H1 (cell line): ENCODE measurements around the gene TPP1. TPM values are rescaled to one million over a fixed set of nuclear protein-coding genes. Genes with fewer than 3 reads are reported as not detected.

ENCODE experiments used
- CTCF ChIA-PET: fragments of 300-600 bp; sonication (Branson Sonifier 250); formaldehyde crosslinking; loops from one replicate; lab custom pipeline; 2021; ENCODE audit not compliant: partially characterized antibody; lab: Charles Lee
- POLR2A ChIA-PET: fragments of 300-600 bp; sonication (Branson Sonifier 250); formaldehyde crosslinking; loops from one replicate; lab custom pipeline; 2021; ENCODE audit warnings: inconsistent platforms; ENCODE audit not compliant: partially characterized antibody; lab: Charles Lee
- DNase-seq, 2 experiments: peaks; one replicate each; pipeline versions ENCODE4 v3.0.0 to v3.0.0-alpha.2; 2010 to 2022; ENCODE audit warnings: low spot score in 2 of 2, low read depth in 1 of 2, mixed read lengths in 1 of 2
- FAIRE-seq: peaks from 2 replicates; lab custom pipeline; 2011; peaks lifted over from hg19 to GRCh38; lab: Jason Lieb, UNC
- H2AFZ ChIP-seq: 2 replicates; pipeline ENCODE4 v1.8.1; 2012; ENCODE audit warnings: low read length, inconsistent platforms
- H2AK5ac ChIP-seq: 2 replicates; pipeline ENCODE4 v1.6.1; 2013; ENCODE audit warnings: low read depth, low read length
- H2BK120ac ChIP-seq: replicated peaks from 2 replicates; pipeline ENCODE3; 2013; ENCODE audit warnings: low read depth, low read length, inconsistent platforms
- H2BK12ac ChIP-seq: 2 replicates; pipeline ENCODE4 v1.6.1; 2013; ENCODE audit warnings: low read depth, low read length
- H2BK15ac ChIP-seq: 2 replicates; pipeline ENCODE4 v1.6.1; 2013; ENCODE audit warnings: low read length
- H2BK20ac ChIP-seq: 2 replicates; pipeline ENCODE4 v1.6.1; 2013; ENCODE audit warnings: low read length
- H2BK5ac ChIP-seq: 2 replicates; pipeline ENCODE4 v1.6.1; 2013; ENCODE audit warnings: low read depth, low read length
- H3K14ac ChIP-seq: 2 replicates; pipeline ENCODE4 v1.6.1; 2013; ENCODE audit warnings: inconsistent platforms; ENCODE audit not compliant: insufficient read length
- H3K18ac ChIP-seq: 2 replicates; pipeline ENCODE4 v1.6.1; 2013; ENCODE audit warnings: low read length; ENCODE audit errors: extremely low read depth
- H3K23ac ChIP-seq: 2 replicates; pipeline ENCODE4 v1.6.1; 2013; ENCODE audit warnings: inconsistent platforms; ENCODE audit not compliant: insufficient read length
- H3K23me2 ChIP-seq: 2 replicates; pipeline ENCODE4 v1.6.1; 2013; ENCODE audit warnings: low read depth, low read length
- H3K27ac ChIP-seq: 2 replicates; pipeline ENCODE4 v1.6.1; 2011; ENCODE audit warnings: low read depth, low read length, inconsistent platforms
- H3K27me3 ChIP-seq, 4 experiments: replicated peaks in 1 of 4; 1 replicate in 1 of 4; 2 replicates in 3 of 4; pipeline versions ENCODE4 v1.6.1 to v1.8.1; 2011 to 2013; ENCODE audit warnings: low read length in 3 of 4, mild to moderate bottlenecking in 3 of 4, inconsistent platforms in 2 of 4, mixed read lengths in 2 of 4, moderate library complexity in 1 of 4; ENCODE audit not compliant: control insufficient read depth in 3 of 4, insufficient read depth in 3 of 4; ENCODE audit errors: extremely low read depth in 1 of 4
- H3K36me3 ChIP-seq, 4 experiments: 2 replicates each; pipeline versions ENCODE4 v1.6.1 to v1.8.1; 2011 to 2013; ENCODE audit warnings: mild to moderate bottlenecking in 4 of 4, low read length in 3 of 4, moderate library complexity in 2 of 4, control low read depth in 1 of 4, inconsistent platforms in 1 of 4; ENCODE audit not compliant: insufficient read depth in 4 of 4, control insufficient read depth in 2 of 4
- H3K4ac ChIP-seq: replicated peaks from 2 replicates; pipeline ENCODE3; 2013; ENCODE audit warnings: low read length, low read depth, mixed read lengths, inconsistent platforms; ENCODE audit not compliant: insufficient read length
- H3K4me1 ChIP-seq, 4 experiments: replicated peaks in 1 of 4; 1 replicate in 1 of 4; 2 replicates in 3 of 4; pipeline versions ENCODE4 v1.6.1 to v1.8.1; 2011 to 2013; ENCODE audit warnings: low read length in 3 of 4, inconsistent platforms in 2 of 4, mixed read lengths in 1 of 4; ENCODE audit not compliant: insufficient read depth in 4 of 4, control insufficient read depth in 3 of 4
- H3K4me2 ChIP-seq, 2 experiments: 2 replicates each; pipeline versions ENCODE4 v1.6.1 to v1.8.1; 2011 to 2013; ENCODE audit warnings: low read depth in 2 of 2, low read length in 2 of 2, control low read depth in 1 of 2, inconsistent platforms in 1 of 2, mild to moderate bottlenecking in 1 of 2; ENCODE audit not compliant: insufficient read depth in 1 of 2
- H3K4me3 ChIP-seq, 4 experiments: fragments of 200-600, 300-600 bp in 1 of 4; sonication (generic), shearing (Covaris generic), sonication (Bioruptor Twin) in 1 of 4; 2 replicates each; pipeline versions ENCODE4 v1.5.1 to v1.8.1; 2011 to 2016; ENCODE audit warnings: low read length in 4 of 4, low read depth in 3 of 4, control low read depth in 2 of 4, inconsistent platforms in 2 of 4, mild to moderate bottlenecking in 2 of 4, mixed read lengths in 1 of 4, moderate library complexity in 1 of 4; ENCODE audit not compliant: insufficient read depth in 2 of 4; ENCODE audit errors: extremely low read depth in 1 of 4
- H3K56ac ChIP-seq: replicated peaks from 2 replicates; pipeline ENCODE3; 2013; ENCODE audit warnings: low read depth, mild to moderate bottlenecking, mixed read lengths, low read length, inconsistent platforms; ENCODE audit not compliant: insufficient read length
- H3K79me1 ChIP-seq: 2 replicates; pipeline ENCODE4 v1.6.1; 2013; ENCODE audit warnings: low read depth, low read length, control low read depth
- H3K79me2 ChIP-seq, 2 experiments: 2 replicates each; pipeline versions ENCODE4 v1.6.1 to v1.8.1; 2012 to 2013; ENCODE audit warnings: low read length in 2 of 2, mild to moderate bottlenecking in 2 of 2, inconsistent platforms in 1 of 2; ENCODE audit not compliant: insufficient read depth in 2 of 2, control insufficient read depth in 1 of 2
- H3K9ac ChIP-seq, 4 experiments: replicated peaks in 1 of 4; 1 replicate in 1 of 4; 2 replicates in 3 of 4; pipeline versions ENCODE4 v1.6.1 to v1.8.1; 2011 to 2013; ENCODE audit warnings: low read depth in 3 of 4, low read length in 3 of 4, control low read depth in 2 of 4, mild to moderate bottlenecking in 2 of 4, moderate library complexity in 2 of 4, inconsistent platforms in 1 of 4; ENCODE audit errors: extremely low read depth in 1 of 4
- H3K9me3 ChIP-seq, 2 experiments: 2 replicates each; pipeline versions ENCODE4 v1.6.1 to v1.8.1; 2012 to 2013; ENCODE audit warnings: mild to moderate bottlenecking in 2 of 2, moderate library complexity in 2 of 2, control low read depth in 1 of 2, inconsistent platforms in 1 of 2, low read depth in 1 of 2, low read length in 1 of 2, mixed read lengths in 1 of 2; ENCODE audit not compliant: insufficient read depth in 2 of 2
- H4K20me1 ChIP-seq, 2 experiments: replicated peaks in 1 of 2; 2 replicates each; pipeline versions ENCODE3 to v1.8.1; 2011 to 2013; ENCODE audit warnings: inconsistent platforms in 2 of 2, low read length in 2 of 2, mild to moderate bottlenecking in 1 of 2; ENCODE audit not compliant: insufficient read depth in 2 of 2, control insufficient read depth in 1 of 2
- H4K5ac ChIP-seq: 2 replicates; pipeline ENCODE4 v1.6.1; 2013; ENCODE audit warnings: low read length, low read depth, mixed read lengths, inconsistent platforms; ENCODE audit not compliant: insufficient read length
- H4K8ac ChIP-seq: 2 replicates; pipeline ENCODE4 v1.8.0; 2013; ENCODE audit warnings: mild to moderate bottlenecking, moderate library complexity, low read length, inconsistent platforms; ENCODE audit not compliant: insufficient read depth; ENCODE audit errors: extremely low read depth
- H4K91ac ChIP-seq: replicated peaks from 2 replicates; pipeline ENCODE3; 2013; ENCODE audit warnings: low read length, mixed read lengths, inconsistent platforms; ENCODE audit not compliant: insufficient read length
- BACH1 ChIP-seq: IDR thresholded peaks from 2 replicates; pipeline ENCODE4 v1.6.1; 2012; ENCODE audit warnings: low read length, improper control_type of control experiment
- BCL11A ChIP-seq, 2 experiments: IDR thresholded peaks; one replicate each; pipeline ENCODE4 v1.6.1; 2011; ENCODE audit warnings: low read depth in 2 of 2, low read length in 2 of 2, mild to moderate bottlenecking in 2 of 2
- CREB1 ChIP-seq: IDR thresholded peaks from 2 replicates; pipeline ENCODE4 v1.6.1; 2012; ENCODE audit warnings: inconsistent platforms
- JUN ChIP-seq: IDR thresholded peaks from 2 replicates; pipeline ENCODE4 v1.6.1; 2011; ENCODE audit warnings: low read depth, mild to moderate bottlenecking, improper control_type of control experiment, low read length
- KDM4A ChIP-seq: IDR thresholded peaks from one replicate; pipeline ENCODE4 v1.7.1; 2012; ENCODE audit warnings: low read depth, mild to moderate bottlenecking, moderate library complexity, low read length, inconsistent platforms; ENCODE audit not compliant: severe bottlenecking
- POU5F1 ChIP-seq: IDR thresholded peaks from 2 replicates; pipeline ENCODE4 v1.6.1; 2011; ENCODE audit warnings: low read depth, mild to moderate bottlenecking, low read length, moderate library complexity
- SUZ12 ChIP-seq: fragments of 200-600 bp; sonication (generic); IDR thresholded peaks from 2 replicates; pipeline ENCODE4 v1.6.1; 2012; ENCODE audit warnings: mild to moderate bottlenecking, inconsistent platforms, low read length, moderate library complexity, mixed read lengths
- TBP ChIP-seq: IDR thresholded peaks from 2 replicates; pipeline ENCODE4 v1.6.1; 2011; ENCODE audit warnings: low read depth, low read length, improper control_type of control experiment
- TCF12 ChIP-seq: IDR thresholded peaks from 2 replicates; pipeline ENCODE4 v1.6.1; 2011; ENCODE audit warnings: low read depth, mild to moderate bottlenecking, low read length
- ZNF274 ChIP-seq: IDR thresholded peaks from 2 replicates; pipeline ENCODE4 v1.7.0; 2012; ENCODE audit warnings: low read length, borderline replicate concordance; ENCODE audit errors: extremely low read depth
- WGBS, 2 experiments: shearing (Covaris generic) in 1 of 2; methylation state at CpG; one replicate each; pipeline versions ENCODE4 v1.1.6 to v1.1.7; 2013 to 2015; ENCODE audit warnings: low lambda C conversion rate in 2 of 2, mixed read lengths in 2 of 2, inconsistent platforms in 1 of 2, low coverage in 1 of 2, missing lambda C conversion rate in 1 of 2; ENCODE audit not compliant: insufficient replicate concordance in 2 of 2, insufficient coverage in 1 of 2, insufficient read length in 1 of 2; ENCODE audit errors: extremely low coverage in 1 of 2, missing lambda C conversion rate in 1 of 2; 5-methylcytosine and 5-hydroxymethylcytosine counted together
- polyA plus RNA-seq, 7 experiments: library from polyadenylated mRNA; depleted of rRNA in 3 of 7; stranded (reverse) in 5 of 7; unstranded in 2 of 7; fragments of >200 nt in 5 of 7; fragments of 200-250 nt in 2 of 7; gene quantifications; 1 replicate in 5 of 7; 2 replicates in 1 of 7; 4 replicates in 1 of 7; pipeline versions ENCODE4 v1.2.1 to v1.2.3, GENCODE V29; 2011 to 2013; ENCODE audit warnings: missing spikeins in 2 of 7, mixed read lengths in 2 of 7
- total RNA-seq: library from RNA; stranded (reverse); fragmentation: NEBNext Ultra II Directional; extraction: Animal tissue kit (Norgen Biotek cat#: 25700); gene quantifications from 2 replicates; pipeline ENCODE4 v1.2.1, GENCODE V29; 2021
- TF ChIP-seq, protein P1 (sequence below): IDR thresholded peaks from 2 replicates; pipeline ENCODE4 v1.6.1; 2011; ENCODE audit warnings: low read length, improper control_type of control experiment
- TF ChIP-seq, protein P2 (sequence below): IDR thresholded peaks from 2 replicates; pipeline ENCODE4 v1.6.1; 2011; ENCODE audit warnings: low read depth, mild to moderate bottlenecking, low read length; ENCODE audit not compliant: insufficient read depth

Gene TPP1
- total and polyA plus RNA-seq, 2 of the 8 experiments (the other 6 are each of a cell fraction or from before 2014, with no cell fraction given): 36.1 to 77.5 TPM

DNA sequence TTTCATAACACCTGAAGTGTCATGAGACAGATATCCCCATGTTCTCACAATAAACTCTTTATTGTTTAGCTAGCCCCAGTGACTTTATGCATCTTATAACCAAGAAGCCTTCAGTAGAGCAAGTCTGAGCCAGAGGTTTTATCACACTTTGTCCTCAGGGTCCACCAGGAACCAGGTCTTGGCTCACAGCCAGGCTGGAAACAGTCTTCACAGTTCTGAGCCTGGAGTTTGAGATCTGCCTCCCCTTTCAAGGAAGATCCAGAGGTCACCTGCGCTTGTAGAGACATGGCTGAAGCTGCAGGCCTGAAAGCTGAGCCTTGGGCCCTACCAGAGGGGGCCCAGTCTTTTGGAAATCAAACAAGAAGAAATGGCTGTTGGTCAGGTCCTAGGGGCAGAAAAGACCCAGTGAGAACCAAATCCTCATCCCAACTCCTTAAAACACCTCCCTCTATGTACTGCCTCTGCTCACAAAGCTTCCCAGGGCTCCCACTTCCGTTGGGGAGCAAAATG, 19.3 kb downstream of the TPP1 start:
- Histone ChIP-seq H3K23ac (no peak overlapping the region), H3K4ac (no peak overlapping the region), H3K79me1 (peaks cover 7% of the 10 kb centered on the region), H3K27ac (no peak overlapping the region), H3K18ac (no peak overlapping the region), H3K9me3 (no peaks in the 10 kb centered on the region), H2BK5ac (no peak overlapping the region), H3K4me1 (peaks cover 0 to 7% (median 3%) of the 10 kb centered on the region in 4 experiments; a peak in 4 of 7 replicates), H3K36me3 (peaks cover 3 to 22% (median 9%) of the 10 kb centered on the region in 4 experiments; a peak in 7 of 8 replicates), H2BK120ac (no peak overlapping the region), H3K4me2 (no peak overlapping the region), H3K79me2 (peaks cover 3 to 22% of the 10 kb centered on the region in 2 experiments), H3K23me2 (peaks cover 16% of the 10 kb centered on the region), H4K91ac (no peak overlapping the region), H3K14ac (no peak overlapping the region), H4K5ac (no peak overlapping the region), H2AK5ac (no peak overlapping the region), H3K4me3 (no peak overlapping the region), H3K27me3 (no peaks in the 10 kb centered on the region), H2BK15ac (no peak overlapping the region), H2AFZ (no peak overlapping the region), H3K56ac (no peak overlapping the region), H2BK20ac (no peak overlapping the region), H4K20me1 (peaks cover 0 to 10% of the 10 kb centered on the region in 2 experiments), H4K8ac (no peak overlapping the region; the same call in 1 of the 2 replicates), H3K9ac (no peak overlapping the region), H2BK12ac (no peak overlapping the region)
- DNase-seq (peak in 1 of 2 experiments; percentile 13), FAIRE-seq (no peak)
- POLR2A ChIA-PET: interaction anchor here (0.7 to 2.7 kb wide), 3 partner anchors 9 to 12 kb away, joined by 3 to 9 read pairs (median 3); partner anchors contain the start of gene TAF10
- CTCF ChIA-PET: interaction anchor here (1.3 to 1.6 kb wide), 2 partner anchors 12 to 20 kb away, joined by 5 read pairs; partner anchors contain the start of gene TAF10
- 94% methylated on average over 2 of the region's 2 CpGs; no CpG with 5 or more reads in 1 of the 2 experiments for WGBS, 2 experiments
- TF ChIP-seq BACH1 (no peak), CREB1 (no peak), KDM4A (no peak), ZNF274 (no peak), TBP (no peak), BCL11A (IDR thresholded peaks at IDR 0.05; ENCODE audit: low read depth in 2 of 2, low read length in 2 of 2) (no peak), TCF12 (no peak), SUZ12 (no peak), JUN (no peak), POU5F1 (no peak)
- TF ChIP-seq, protein P1, sequence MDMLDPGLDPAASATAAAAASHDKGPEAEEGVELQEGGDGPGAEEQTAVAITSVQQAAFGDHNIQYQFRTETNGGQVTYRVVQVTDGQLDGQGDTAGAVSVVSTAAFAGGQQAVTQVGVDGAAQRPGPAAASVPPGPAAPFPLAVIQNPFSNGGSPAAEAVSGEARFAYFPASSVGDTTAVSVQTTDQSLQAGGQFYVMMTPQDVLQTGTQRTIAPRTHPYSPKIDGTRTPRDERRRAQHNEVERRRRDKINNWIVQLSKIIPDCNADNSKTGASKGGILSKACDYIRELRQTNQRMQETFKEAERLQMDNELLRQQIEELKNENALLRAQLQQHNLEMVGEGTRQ: no peak
- TF ChIP-seq, protein P2, sequence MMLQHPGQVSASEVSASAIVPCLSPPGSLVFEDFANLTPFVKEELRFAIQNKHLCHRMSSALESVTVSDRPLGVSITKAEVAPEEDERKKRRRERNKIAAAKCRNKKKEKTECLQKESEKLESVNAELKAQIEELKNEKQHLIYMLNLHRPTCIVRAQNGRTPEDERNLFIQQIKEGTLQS: no peak
